K562 (cell line): ENCODE measurements around the gene TMEM167A. TPM values are rescaled to one million over a fixed set of nuclear protein-coding genes. Genes with fewer than 3 reads are reported as not detected.

Experiments used
- ATAC-seq: fragments of 200-7000 bp; cut with Tn5 transposase; 3 replicates; pipeline ENCODE4 v1.9.1; 2020; ENCODE audit warnings: moderate library complexity
- BruUV-seq: library from RNA; stranded (reverse); fragments of 400-500 nt; replicated peaks from 2 replicates; lab custom pipeline; 2021; lab: Mats Ljungman, UMichigan
- CTCF ChIA-PET: fragments of 300-600 bp; formaldehyde crosslinking; extraction: SDS; loops from one replicate; lab custom pipeline; 2021; ENCODE audit warnings: low intra/inter-chr PET ratio; lab: Yijun Ruan, JAX
- POLR2A ChIA-PET: fragments of 300-600, 350-650 bp; sonication (Branson Sonifier 250); formaldehyde crosslinking; extraction: SDS; loops from one replicate; lab custom pipeline; 2021; ENCODE audit warnings: antibody characterized with exemption, inconsistent platforms; lab: Yijun Ruan, JAX
- DNase-seq, 4 experiments: peaks; one replicate each; pipeline versions ENCODE4 v3.0.0 to v3.0.0-alpha.2; 2011 to 2018; ENCODE audit warnings: low spot score in 3 of 4, mixed read lengths in 3 of 4; ENCODE audit errors: extremely low read depth in 1 of 4
- FAIRE-seq: peaks from 2 replicates; lab custom pipeline; 2011; peaks lifted over from hg19 to GRCh38; lab: Jason Lieb, UNC
- H2AFZ ChIP-seq: 2 replicates; pipeline ENCODE4 v1.6.0; 2011; ENCODE audit warnings: low read depth, low read length, control low read depth, inconsistent platforms
- H3K27ac ChIP-seq: fragments of 200-600 bp; 3 replicates; pipeline ENCODE4 v1.8.0; 2011; ENCODE audit warnings: low read depth, mild to moderate bottlenecking, control low read depth, inconsistent platforms, low read length, moderate library complexity, mixed read lengths; ENCODE audit errors: extremely low read depth
- H3K27me3 ChIP-seq, 2 experiments: fragments of 300-600 bp in 1 of 2; 2 replicates in 1 of 2; 3 replicates in 1 of 2; pipeline versions ENCODE4 v1.6.0 to v1.8.0; 2011; ENCODE audit warnings: inconsistent platforms in 2 of 2, low read length in 2 of 2, mild to moderate bottlenecking in 1 of 2, mixed read lengths in 1 of 2, moderate library complexity in 1 of 2; ENCODE audit not compliant: control insufficient read depth in 2 of 2, insufficient read depth in 2 of 2
- H3K36me3 ChIP-seq: fragments of 300-600 bp; 3 replicates; pipeline ENCODE4 v1.8.0; 2011; ENCODE audit warnings: mild to moderate bottlenecking, low read length, inconsistent platforms; ENCODE audit not compliant: control insufficient read depth, insufficient read depth
- H3K4me1 ChIP-seq, 2 experiments: fragments of 200-600 bp in 1 of 2; replicated peaks in 1 of 2; 2 replicates in 1 of 2; 3 replicates in 1 of 2; pipeline versions ENCODE4 v1.5.1 to v1.8.0; 2011; ENCODE audit warnings: inconsistent platforms in 2 of 2, low read length in 2 of 2, mild to moderate bottlenecking in 1 of 2, mixed read lengths in 1 of 2, moderate library complexity in 1 of 2; ENCODE audit not compliant: control insufficient read depth in 2 of 2, insufficient read depth in 2 of 2
- H3K4me2 ChIP-seq: 2 replicates; pipeline ENCODE4 v1.6.1; 2011; ENCODE audit warnings: low read length, control low read depth, inconsistent platforms, mixed read lengths; ENCODE audit not compliant: insufficient read depth
- H3K4me3 ChIP-seq: fragments of 200-600 bp; sonication (generic), shearing (Covaris generic); 2 replicates; pipeline ENCODE4 v1.5.1; 2016; ENCODE audit warnings: control low read depth, inconsistent platforms
- H3K79me2 ChIP-seq: fragments of 200-600 bp; 3 replicates; pipeline ENCODE4 v1.8.0; 2011; ENCODE audit warnings: low read length, inconsistent platforms; ENCODE audit not compliant: control insufficient read depth, insufficient read depth
- H3K9ac ChIP-seq, 2 experiments: 2 replicates each; pipeline versions ENCODE4 v1.6.0 to v1.6.1; 2011; ENCODE audit warnings: low read depth in 2 of 2, low read length in 2 of 2, control low read depth in 1 of 2, inconsistent platforms in 1 of 2, mild to moderate bottlenecking in 1 of 2, mixed read lengths in 1 of 2; ENCODE audit not compliant: insufficient read depth in 1 of 2
- H3K9me1 ChIP-seq: one replicate; pipeline ENCODE4 v1.6.0; 2011; ENCODE audit warnings: inconsistent platforms, mild to moderate bottlenecking, low read length, moderate library complexity; ENCODE audit not compliant: control insufficient read depth, insufficient read depth
- H3K9me3 ChIP-seq: replicated peaks from 2 replicates; pipeline ENCODE4 v1.5.1; 2011; ENCODE audit warnings: low read depth, low read length, inconsistent platforms; ENCODE audit not compliant: control insufficient read depth, insufficient read depth
- H4K20me1 ChIP-seq: replicated peaks from 2 replicates; pipeline ENCODE4 v1.6.1; 2011; ENCODE audit warnings: low read length, inconsistent platforms, mixed read lengths; ENCODE audit not compliant: control insufficient read depth, insufficient read depth
- ARNT ChIP-seq, 2 experiments: fragments of 450-650 bp; IDR thresholded peaks; 2 replicates each; pipeline ENCODE4 v1.6.1; 2016; ENCODE audit warnings: mild to moderate bottlenecking in 1 of 2
- CBX5 ChIP-seq: IDR thresholded peaks from 2 replicates; pipeline ENCODE4 v1.6.1; 2014; ENCODE audit warnings: low read depth, borderline replicate concordance
- CEBPG ChIP-seq, 3 experiments: fragments of 200-800 bp in 1 of 3; sonication (Bioruptor generic) in 1 of 3; sonication (generic) in 1 of 3; formaldehyde crosslinking in 1 of 3; IDR thresholded peaks in 2 of 3; conservative IDR thresholded peaks in 1 of 3; 2 replicates each; pipeline versions ENCODE4 v1.6.1 to v1.8.0; 2016 to 2022; ENCODE audit warnings: missing compliant biosample characterization in 2 of 3, missing genetic modification characterization in 2 of 3, mild to moderate bottlenecking in 1 of 3, missing genetic modification reagents in 1 of 3
- ELK1 ChIP-seq: sonication (generic); formaldehyde crosslinking; IDR thresholded peaks from 2 replicates; pipeline ENCODE4 v1.8.1; 2022; ENCODE audit warnings: missing genetic modification reagents
- ETS2 ChIP-seq: IDR thresholded peaks from 2 replicates; pipeline ENCODE4 v1.6.1; 2016; ENCODE audit warnings: borderline replicate concordance, missing genetic modification characterization, mild to moderate bottlenecking, moderate library complexity, missing compliant biosample characterization; ENCODE audit not compliant: poor library complexity, severe bottlenecking
- KLF10 ChIP-seq: fragments of 250-450 bp; sonication (Bioruptor Pico); IDR thresholded peaks from 2 replicates; pipeline ENCODE4 v1.6.1; 2021; ENCODE audit warnings: matching md5 sums
- L3MBTL2 ChIP-seq: fragments of 450-650 bp; IDR thresholded peaks from 2 replicates; pipeline ENCODE4 v1.6.1; 2016; ENCODE audit warnings: mild to moderate bottlenecking, moderate library complexity
- LARP7 ChIP-seq: fragments of 450-650 bp; IDR thresholded peaks from 2 replicates; pipeline ENCODE4 v1.6.1; 2016
- MCM5 ChIP-seq: fragments of 450-650 bp; IDR thresholded peaks from 2 replicates; pipeline ENCODE4 v1.6.1; 2016; ENCODE audit warnings: low read depth
- NFRKB ChIP-seq: fragments of 450-650 bp; IDR thresholded peaks from 2 replicates; pipeline ENCODE4 v1.6.1; 2016; ENCODE audit warnings: low read depth
- TEAD4 ChIP-seq, 2 experiments: sonication (generic) in 1 of 2; formaldehyde crosslinking in 1 of 2; IDR thresholded peaks; 2 replicates each; pipeline versions ENCODE4 v1.6.1 to v1.8.0; 2012 to 2022; ENCODE audit warnings: borderline replicate concordance in 1 of 2, inconsistent platforms in 1 of 2, low read length in 1 of 2, mild to moderate bottlenecking in 1 of 2, missing genetic modification reagents in 1 of 2
- ZNF408 ChIP-seq: fragments of 250-450 bp; sonication (Bioruptor Pico); IDR thresholded peaks from 2 replicates; pipeline ENCODE4 v1.4.0; 2020; ENCODE audit warnings: low read depth, mild to moderate bottlenecking, moderate library complexity
- WGBS: fragments of 100-300 bp; shearing (Covaris generic); methylation state at CpG from one replicate; pipeline ENCODE4 v1.1.6; 2016; ENCODE audit warnings: low coverage, mixed read lengths; ENCODE audit not compliant: insufficient coverage; ENCODE audit errors: missing lambda C conversion rate; 5-methylcytosine and 5-hydroxymethylcytosine counted together
- in situ Hi-C: fragments of 300-500 bp; cut with MboI; formaldehyde crosslinking; loops from 4 replicates; pipeline ENCODE4 v1.15.0; 2018; ENCODE audit warnings: inconsistent platforms, mixed read lengths
- intact Hi-C: fragments of 100-400 bp; cut with micrococcal nuclease; formaldehyde crosslinking; loops from 2 replicates; pipeline ENCODE4 v1.14.2; 2022
- polyA plus RNA-seq, 8 experiments: library from polyadenylated mRNA; depleted of rRNA in 4 of 8; stranded (reverse) in 5 of 8; unstranded in 3 of 8; fragments of >200 nt; fragmentation: Nextera tagmentation in 2 of 8; fragmentation: Illumina TruSeq in 1 of 8; extraction: Ambion mirVana in 2 of 8; extraction: Trizol in 1 of 8; gene quantifications; 2 replicates each; pipeline versions ENCODE4 v1.2.1 to v1.2.3, GENCODE V29; 2011 to 2014; ENCODE audit warnings: inconsistent platforms in 1 of 8, missing spikeins in 1 of 8
- total RNA-seq, 7 experiments: library from RNA; depleted of rRNA in 6 of 7; stranded (reverse); fragments of >200 nt in 6 of 7; fragmentation: Illumina TruSeq in 2 of 7; extraction: Trizol in 2 of 7; gene quantifications; 2 replicates each; pipeline versions ENCODE4 v1.2.1 to v1.2.3, GENCODE V29; 2011 to 2021; ENCODE audit warnings: low replicate concordance in 1 of 7

TMEM167A gene
- total and polyA plus RNA-seq, 9 of the 15 experiments (the other 6 are each of a cell fraction or from before 2014, with no cell fraction given), result 35.3 to 458 (median 110) TPM

GRCh38 chr5:83015676-83016075 is 61.5 kb downstream of the TMEM167A start:
- BruUV-seq, result no TSS peak

GRCh38 chr5:83011985-83012384 is 65.2 kb downstream of the TMEM167A start:
- no peak overlapping the region for H3K9ac ChIP-seq
- ChIA-PET CTCF (no interaction called here), POLR2A (interaction anchor here (0.7 kb wide), 1 partner anchor 8 kb away, joined by 3 read pairs; no protein-coding TSS in a partner anchor)
- H3K36me3 ChIP-seq, result no peaks in the 10 kb centered on the region
- in situ Hi-C loops, result no loop called here
- H3K4me3 ChIP-seq, result no peak overlapping the region
- H3K4me1 ChIP-seq, result no peaks in the 10 kb centered on the region
- no peaks in the 10 kb centered on the region for H3K9me3 ChIP-seq
- no peaks in the 10 kb centered on the region for H3K9me1 ChIP-seq
- no peak overlapping the region for H2AFZ ChIP-seq
- no peaks in the 10 kb centered on the region for H4K20me1 ChIP-seq
- H3K27ac ChIP-seq, result no peak overlapping the region
- H3K79me2 ChIP-seq, result no peaks in the 10 kb centered on the region
- FAIRE-seq (no peak), ATAC-seq (no peak), DNase-seq (no peak)
- no TSS peak for BruUV-seq
- WGBS, result 7% methylated on average over 3 of the region's 3 CpGs
- no peaks in the 10 kb centered on the region for H3K27me3 ChIP-seq
- no peak overlapping the region for H3K4me2 ChIP-seq
- intact Hi-C loops, result no loop called here
- no peak for TF ChIP-seq CEBPG (CRISPR knock-in tag; IDR thresholded peaks at IDR 0.05)
- TF ChIP-seq CEBPG (tag; conservative IDR thresholded peaks at IDR 0.05 in 1 of 2, IDR thresholded peaks at IDR 0.05 in 1 of 2), result no peak
- TF ChIP-seq NFRKB, result no peak
- TF ChIP-seq L3MBTL2, result no peak
- no peak for TF ChIP-seq CBX5
- TF ChIP-seq TEAD4 (IDR thresholded peaks at IDR 0.05; ENCODE audit: low read length), result no peak
- TF ChIP-seq TEAD4 (CRISPR knock-in tag; IDR thresholded peaks at IDR 0.05; ENCODE audit: borderline replicate concordance), result no peak
- no peak for TF ChIP-seq LARP7
- TF ChIP-seq ZNF408 (CRISPR knock-in tag), result no peak
- TF ChIP-seq MCM5, result no peak

More at GRCh38 chr5:83015676-83016075, 61.5 kb downstream of the TMEM167A start:
- Histone ChIP-seq H3K4me2 (no peak overlapping the region), H3K9me3 (peaks cover 2% of the 10 kb centered on the region), H3K9me1 (no peaks in the 10 kb centered on the region), H3K27me3 (no peaks in the 10 kb centered on the region), H4K20me1 (no peaks in the 10 kb centered on the region)
- ATAC-seq, result no peak
- no peak for TF ChIP-seq ETS2 (tag)
- TF ChIP-seq ARNT (IDR thresholded peaks at IDR 0.05), result no peak
- no peak for TF ChIP-seq KLF10
- no peak for TF ChIP-seq ELK1 (CRISPR knock-in tag)
- TF ChIP-seq, all 486 proteins: peak for 0
- Histone ChIP-seq H3K36me3 (no peaks in the 10 kb centered on the region), H3K27ac (no peak overlapping the region), H3K4me1 (no peaks in the 10 kb centered on the region), H3K4me3 (no peak overlapping the region), H2AFZ (no peak overlapping the region), H3K79me2 (no peaks in the 10 kb centered on the region), H3K9ac (no peak overlapping the region)
- no peak for FAIRE-seq
- DNase-seq, result no peak
- intact Hi-C loops (no loop called here), in situ Hi-C loops (no loop called here)
- ChIA-PET CTCF (no interaction called here), POLR2A (interaction anchor here (1.5 kb wide), 1 partner anchor 10 kb away, joined by 3 read pairs; no protein-coding TSS in a partner anchor)
- WGBS, result 0% methylated on average over 2 of the region's 2 CpGs
